NCI-H82 treated with DMSO at 0.1 percent for 48 hours (cell line): ENCODE measurements around the gene SLC6A11.

ENCODE experiments used
- DNase-seq: peaks from one replicate; lab custom pipeline; 2025; ENCODE audit not compliant: unreplicated experiment; lab: John Stamatoyannopoulos, UW

The SLC6A11 gene

DNA sequence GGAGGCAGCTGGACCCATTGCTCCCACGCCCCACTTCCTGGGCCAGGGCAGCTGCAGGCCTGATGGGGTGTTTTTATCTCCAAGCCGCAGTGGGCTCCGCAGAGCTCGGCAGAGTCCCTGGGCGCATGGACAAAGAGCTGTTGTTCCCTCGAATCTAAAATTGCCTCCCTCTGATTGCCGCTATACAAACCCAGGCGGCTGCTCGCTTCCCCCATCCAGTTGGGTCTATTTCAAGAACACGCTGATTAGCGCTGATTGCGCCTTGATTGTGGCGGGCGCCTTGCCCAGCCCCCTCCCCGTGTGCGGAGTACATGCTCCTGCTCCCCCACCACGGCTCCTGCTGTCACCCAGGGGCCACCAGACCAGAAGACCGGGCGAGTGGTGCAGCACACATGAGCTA, 133.2 kb downstream of the SLC6A11 start:
- no peak for DNase-seq

DNA sequence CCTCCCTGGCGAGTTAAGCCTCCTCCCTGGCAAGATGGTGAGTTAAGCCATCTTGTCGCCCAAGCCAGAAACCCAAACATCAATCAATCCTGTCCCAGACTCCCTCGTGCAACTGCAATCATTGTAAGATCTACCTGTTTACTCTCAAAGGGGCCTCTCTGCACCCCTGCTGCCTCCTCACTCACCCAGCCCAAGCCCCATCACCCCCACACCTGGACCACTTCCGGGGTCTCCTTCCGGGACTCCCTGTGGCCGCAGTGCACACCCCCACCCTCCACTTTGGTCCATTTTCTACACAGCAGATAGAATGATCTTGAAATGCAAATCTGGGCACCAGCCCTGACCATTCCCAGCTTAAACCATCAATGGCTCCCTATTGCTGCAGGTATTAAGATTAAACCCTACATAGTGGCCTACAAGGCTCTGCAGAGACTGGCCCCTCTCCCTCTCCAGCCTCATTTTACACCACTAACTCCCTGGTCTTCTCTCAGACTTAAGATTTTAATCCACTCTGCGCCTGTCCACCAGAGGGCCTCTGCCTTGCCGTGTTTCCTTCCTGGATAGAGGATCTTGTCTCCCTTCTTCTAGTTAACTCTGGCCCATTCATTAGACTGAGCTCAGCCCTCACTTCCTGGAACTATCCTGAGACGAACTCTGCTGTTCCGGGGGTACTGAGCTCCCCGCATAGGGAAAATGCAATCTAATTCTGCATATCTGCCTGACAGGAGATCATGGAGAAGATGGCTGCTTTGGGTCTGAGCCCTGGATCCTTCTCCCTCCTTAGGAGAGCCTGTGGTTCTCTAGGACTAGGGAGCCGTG, 134.7 kb downstream of the SLC6A11 start:
- DNase-seq = no peak

DNA sequence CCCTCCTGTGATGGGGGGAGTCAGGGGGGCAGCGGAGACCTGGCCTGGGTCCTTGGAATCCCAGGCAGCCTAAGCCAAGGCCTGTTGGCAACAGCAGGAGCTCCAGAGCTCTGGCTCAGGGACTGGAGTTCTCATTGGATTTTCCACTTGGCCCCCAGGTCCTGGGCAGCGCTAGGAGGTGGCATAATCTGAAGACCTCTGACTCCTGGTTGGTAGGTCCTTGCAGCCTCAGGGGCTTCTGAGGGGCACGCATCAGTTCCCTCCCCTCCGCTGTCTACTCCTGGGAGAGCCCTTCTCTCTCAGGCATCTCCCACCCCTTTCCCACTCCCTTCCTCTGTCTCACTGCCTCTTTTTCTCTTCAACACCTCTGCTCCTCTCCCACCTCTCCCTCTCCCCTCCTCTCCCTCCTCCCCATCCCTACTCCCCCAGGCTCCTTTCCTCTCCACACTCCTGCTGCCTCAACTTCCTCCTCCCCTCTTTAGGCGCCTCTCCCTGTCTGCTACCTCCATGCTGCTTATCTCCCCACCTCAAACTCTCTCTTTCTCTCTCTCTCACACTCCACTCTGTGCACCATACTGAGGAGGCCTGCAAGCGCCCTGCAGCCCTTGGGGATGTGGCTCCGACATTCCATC, 135.4 kb downstream of the SLC6A11 start:
- DNase-seq = no peak

DNA sequence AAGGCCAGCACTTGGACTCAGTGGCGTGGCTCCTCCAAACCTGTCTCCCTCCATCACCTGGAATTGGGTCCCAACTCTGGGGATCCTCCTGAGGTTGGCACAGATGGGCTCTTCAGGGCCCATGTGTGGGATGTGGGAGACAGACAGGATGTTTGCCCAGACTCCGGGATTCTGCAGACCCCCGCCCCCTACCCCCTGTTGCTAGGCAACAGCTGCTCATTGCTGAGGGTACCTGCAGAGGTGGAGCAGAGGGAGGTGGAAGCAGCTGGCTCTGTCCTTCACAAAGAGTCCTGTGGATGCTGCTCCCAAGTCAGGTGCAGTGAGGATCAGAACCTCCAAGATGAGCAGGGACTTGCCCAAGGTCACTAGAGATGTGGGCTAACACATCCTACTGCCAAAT, 136.5 kb downstream of the SLC6A11 start:
- DNase-seq = no peak

DNA sequence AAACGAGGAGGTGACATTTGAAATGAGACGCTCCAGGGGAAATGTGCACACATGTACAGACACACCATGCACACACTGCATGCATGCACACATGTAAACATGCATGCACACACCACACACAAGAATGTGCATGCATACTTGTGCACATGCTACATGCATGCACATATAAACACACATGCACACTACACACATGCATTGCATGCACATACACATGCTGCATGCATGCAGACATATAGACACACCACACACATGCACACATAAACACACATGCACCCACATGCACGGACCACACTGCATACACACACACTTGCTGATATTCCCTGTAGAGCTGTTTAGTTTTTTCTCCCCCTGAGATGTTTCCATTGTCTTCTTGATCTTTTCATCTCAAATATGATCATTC, 138.7 kb downstream of the SLC6A11 start:
- no peak for DNase-seq

DNA sequence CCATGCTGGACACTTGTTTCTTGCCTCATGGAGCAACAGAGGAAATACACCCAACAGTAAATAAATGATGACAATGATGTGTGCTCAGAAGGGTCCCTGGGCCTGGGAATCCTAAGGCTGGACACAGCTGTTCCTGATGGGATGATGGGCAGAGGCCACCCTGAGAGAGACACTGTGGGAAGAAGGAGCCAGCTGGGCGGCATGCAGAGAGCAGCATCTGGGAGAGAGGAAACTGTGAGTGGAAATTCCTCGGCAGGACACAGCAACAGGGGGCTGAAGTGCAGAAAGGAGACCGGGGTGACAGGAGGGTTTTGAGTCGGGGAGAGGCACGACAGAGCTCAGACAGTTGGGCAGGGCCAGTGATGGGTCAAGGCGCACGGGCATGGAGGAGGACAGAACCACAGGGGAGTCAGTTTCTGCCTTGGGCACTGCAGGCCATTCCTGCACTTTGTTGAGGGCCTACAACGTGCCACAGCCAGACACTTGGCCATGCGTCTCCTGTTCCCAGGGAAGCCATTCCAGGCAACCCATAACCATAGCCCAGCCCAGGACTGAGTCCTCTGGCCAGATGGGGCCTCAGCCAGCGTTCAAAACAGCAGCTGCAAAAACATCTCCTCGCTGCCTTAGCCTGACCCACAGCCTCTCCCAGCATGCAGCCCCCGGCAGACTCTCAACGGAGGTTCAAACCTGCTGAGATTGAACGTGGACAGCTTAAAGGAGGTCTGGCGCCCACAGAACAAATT, 139.9 kb downstream of the SLC6A11 start:
- no peak for DNase-seq

DNA sequence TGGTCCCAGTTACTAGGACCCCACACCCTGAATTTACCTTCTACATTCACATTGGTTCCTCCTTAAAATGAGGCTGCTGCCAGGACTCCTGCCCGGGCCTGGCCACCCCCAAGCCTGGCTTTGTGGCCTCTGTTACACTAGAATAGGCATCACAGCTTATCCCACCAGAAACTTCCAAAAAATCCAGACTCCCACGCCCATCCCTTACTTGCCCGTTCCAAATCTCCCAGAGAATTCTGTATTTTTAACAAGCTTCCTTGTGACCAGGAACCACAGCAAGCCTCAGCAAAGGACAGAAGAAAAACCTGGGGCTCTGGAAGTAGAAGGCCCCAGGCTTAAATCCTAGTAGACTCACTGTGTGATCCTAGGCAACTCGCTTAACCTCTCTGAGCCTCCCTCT, 140.5 kb downstream of the SLC6A11 start:
- DNase-seq = no peak

DNA sequence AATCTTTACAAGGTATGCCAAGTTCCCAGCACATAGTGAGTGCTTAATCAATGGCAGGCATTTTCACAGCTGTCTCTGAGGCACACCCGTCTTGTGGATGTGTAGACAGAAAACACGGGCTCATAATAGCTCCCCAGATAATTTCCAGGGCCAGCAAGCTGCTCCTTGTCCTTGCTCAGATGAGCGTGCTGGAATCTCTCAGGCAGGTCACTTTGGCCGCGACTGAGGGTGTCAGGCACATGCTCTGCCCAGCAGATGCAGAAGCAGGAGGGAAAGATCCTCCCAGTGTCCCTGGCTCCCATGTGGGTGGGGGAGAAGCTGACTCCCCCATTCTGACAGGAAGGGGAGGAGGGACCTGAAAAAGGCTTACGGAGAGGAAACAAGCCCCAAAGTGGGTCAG, 141.0 kb downstream of the SLC6A11 start:
- DNase-seq = no peak

DNA sequence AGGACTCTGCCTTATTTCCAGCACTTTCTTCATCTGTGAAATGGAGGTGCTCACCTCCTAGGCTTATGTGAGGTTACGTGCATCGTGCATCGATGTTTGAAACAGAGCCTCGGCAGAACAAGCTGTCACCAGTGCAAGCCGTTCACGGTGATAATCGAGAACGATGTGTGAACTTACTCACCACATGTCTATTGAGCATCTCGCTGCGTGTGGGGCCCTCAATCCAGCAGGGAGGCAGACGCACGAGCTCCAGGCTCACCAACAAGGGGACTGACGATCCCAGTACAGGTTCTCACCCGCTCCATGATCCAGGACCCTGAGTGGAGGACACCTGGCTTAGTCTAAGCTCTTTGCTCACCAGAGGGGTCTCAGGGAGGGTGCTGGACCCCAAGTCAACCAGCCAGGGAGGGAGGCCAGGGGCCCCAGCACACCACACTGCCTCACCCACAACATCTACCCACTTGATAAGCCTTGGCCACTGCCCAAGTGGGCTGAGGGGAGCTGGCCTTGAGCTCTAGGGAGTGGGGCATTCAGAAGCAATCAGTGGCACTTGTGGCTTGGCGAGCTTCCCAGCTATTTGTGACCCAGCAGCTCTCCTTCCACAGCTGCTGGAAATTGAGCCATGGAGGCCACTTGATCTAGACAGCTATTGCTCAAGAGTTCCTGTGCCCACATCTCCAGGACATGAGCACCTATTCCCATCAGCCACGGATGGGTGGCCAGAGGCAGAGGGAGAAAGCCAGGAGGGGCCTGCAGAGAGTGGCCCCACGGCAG, 142.1 kb downstream of the SLC6A11 start:
- DNase-seq = no peak

DNA sequence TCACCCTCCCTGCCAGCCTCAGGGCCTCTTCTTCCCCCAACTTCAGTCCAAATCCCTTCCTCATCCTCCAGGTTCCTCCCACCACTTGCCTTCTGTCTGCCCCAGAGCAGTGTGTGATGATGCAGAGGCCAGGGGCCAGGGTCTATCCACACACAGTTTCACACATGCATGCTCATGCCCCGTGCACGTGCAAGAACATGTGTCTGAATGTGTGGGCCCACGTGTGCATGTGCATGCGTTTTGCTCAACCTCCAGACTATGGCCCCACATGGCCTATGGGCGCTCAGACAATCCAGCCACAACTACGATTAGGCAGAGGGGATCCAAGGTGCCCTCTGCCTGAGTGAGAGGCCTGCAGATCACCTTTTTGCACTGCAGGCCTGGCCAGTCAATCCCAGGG, 144.2 kb downstream of the SLC6A11 start:
- DNase-seq = no peak

DNA sequence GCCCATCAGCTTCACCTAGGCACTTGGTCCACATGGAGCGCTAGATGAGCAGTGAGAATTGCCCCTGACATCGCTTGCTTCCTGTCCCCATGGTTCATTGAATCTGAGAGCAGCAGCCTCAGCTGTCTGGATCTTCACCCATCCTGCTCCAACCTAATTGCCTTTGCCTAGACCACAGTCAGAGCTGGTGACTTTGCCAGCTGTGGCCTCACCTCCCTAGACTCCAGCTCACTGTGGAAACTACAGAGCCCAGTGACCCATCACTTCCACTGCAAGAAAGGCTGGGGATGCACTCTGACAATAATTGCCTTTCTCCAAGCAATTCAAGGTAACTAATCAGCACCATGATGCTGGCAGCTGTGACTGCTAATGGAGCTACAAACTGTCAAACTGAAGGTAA, 145.9 kb downstream of the SLC6A11 start:
- DNase-seq = no peak

DNA sequence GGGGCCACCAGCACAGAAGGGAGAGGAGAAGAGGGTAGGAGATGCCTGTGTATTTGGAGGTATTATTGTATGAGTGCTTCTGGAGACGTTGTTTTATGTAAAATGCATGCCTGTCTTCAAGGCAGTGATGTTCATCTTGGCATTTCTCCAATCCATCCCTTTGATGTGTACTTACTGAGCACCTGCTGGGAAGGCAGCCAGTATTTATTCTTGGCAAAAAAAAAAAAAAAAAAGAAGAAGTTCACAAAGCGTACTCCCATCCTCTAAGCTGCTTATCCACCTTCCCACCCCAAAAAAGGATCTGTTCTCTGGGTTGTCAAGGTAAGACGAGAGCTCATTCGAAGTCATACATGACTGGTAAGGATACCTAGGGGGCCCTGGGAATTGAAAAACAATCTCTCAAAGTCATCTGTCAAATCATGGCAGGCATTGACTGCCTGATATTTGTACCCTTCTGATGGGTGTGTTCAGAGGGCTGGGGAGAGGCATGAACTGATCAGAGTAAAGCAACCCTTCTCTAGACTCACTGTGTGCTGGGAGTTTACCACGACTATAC, 146.5 kb downstream of the SLC6A11 start:
- DNase-seq = no peak

DNA sequence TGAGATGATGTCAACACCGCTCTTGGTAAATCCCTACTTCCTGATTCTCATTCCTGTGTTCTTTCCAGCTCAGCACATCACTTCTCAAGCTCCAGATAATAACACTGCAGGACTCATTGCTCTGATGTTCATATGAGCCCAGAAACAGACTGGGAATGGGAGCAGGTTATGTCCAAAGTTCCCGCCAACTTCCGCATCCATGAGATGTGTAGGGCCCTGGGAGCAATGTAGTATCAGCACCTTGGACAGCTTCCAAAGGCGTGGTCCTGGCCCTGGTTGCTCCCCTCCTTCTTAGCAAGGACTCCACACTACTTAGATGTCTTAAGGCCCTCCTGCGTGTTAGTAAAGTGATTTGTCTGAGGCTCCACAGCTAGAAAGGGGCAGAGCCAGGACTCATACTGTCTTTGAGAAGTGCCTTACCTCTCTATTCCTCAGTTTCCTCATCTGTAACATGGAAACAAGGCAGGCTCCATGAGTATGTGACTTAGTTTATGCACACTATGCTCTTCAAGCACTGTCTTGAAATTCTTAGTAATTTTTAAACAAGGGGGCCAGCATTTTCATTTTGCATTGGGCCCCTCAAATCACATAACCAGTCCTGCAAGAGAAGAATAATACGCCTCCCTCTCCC, 148.6 kb downstream of the SLC6A11 start:
- DNase-seq = no peak

DNA sequence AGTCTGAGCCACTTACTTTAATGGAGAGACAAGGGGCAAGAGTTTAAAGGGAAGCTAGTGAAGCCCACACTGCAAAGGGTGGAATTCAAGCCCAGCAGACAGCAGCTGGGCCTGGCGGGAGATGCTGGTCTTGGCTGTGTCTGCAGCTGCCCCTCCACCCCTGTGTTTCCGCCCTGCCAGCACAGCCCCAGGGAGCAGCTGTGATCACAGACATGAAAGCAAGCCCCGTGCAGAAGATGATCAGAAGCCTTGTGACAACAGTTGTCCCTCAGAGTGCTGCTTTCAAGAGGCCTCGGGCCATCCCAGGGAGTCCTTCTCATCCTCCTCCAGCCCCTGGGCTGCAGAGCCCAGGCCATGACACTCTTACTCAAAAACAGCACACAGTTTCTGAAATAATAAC, 152.4 kb downstream of the SLC6A11 start:
- no peak for DNase-seq

DNA sequence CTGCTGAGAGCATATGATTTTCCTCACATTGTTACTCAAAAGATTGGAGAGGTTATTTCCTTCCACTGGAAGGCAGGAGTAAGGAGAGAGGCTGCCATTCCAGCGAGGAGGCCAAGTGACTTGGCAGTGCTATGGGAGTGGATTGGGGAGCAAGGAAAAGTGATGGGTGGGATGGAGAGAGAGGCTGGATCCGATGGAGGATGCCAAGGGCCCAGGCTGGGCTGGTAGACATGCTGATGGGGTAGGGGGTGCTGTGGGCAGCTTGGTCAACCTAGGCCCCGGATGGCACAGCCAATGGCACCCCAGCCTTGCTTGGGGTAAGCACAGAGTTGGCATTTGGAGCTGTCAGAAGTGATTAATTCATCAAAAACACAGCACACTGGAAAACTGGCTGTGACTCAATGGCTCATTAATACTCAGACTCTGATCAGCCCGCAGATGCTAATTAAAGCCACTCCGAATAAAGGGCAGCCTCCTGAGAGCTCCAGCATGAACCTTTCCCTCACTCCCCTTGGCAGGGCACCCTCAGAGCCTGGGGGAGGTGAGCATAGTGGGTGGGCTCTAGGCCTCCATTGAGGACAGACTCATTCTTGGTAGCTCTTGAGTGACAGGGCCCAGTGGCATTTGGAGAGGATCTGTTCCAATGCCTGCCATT, 154.4 kb downstream of the SLC6A11 start:
- no peak for DNase-seq

DNA sequence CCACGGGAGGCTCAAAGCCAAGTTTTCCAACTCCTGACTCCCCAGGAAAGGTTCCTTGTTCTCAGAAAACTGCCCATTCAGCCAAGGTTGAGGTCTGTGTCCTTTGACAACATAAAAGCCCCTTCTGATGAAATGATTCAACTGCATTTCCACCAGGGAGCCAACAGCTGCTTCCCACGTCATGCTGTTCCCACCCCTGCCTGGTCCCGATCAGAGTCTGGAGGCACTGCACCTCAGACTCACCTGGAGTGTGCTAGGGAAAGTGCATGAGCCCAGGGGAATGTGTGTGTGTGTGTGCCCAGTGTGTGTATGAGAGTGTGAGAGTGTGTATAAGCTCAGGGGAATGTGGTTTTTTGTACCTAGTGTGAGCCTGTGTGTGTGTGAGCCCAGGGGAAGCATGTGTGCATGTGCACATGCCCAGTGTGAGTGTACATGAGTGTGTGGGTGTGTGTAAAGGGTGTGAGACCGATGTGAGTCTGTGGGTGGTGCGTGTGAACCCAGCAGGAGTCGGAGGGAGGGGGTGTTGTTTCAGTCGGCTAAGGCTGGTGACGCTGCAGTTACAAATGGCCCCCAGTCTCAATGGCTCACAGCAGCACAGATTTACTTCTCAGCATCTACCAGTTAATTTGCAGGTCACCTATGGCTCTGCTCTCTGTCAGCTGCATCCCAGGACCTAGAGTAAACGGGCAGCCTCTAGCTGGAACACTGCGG, 156.2 kb downstream of the SLC6A11 start:
- DNase-seq = no peak

DNA sequence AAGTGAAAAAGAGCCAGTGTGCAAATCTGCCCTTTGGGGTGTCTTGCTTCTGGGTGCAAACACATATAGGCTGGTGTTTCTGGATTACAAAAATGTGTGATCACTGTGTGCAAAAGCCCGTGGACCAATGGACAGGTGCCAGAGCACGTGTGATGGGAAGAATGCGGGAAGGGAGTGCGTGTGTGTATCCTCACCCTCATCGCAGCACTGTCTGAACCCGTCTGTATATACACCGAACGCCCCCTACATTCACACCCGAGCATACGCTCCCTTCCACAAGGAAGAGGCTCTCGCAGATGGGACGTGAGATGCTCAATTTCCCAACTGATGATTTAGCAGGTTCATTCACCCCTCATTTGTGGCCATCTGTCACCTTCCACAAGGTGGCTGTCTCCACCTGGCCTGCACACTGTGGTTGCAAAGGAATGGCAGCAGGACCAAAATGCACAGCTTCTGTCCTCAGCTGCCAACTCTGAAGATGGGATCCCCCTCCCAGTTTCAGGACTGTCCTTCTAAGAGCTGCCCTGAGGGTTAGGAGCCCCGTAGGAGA, 157.1 kb downstream of the SLC6A11 start:
- DNase-seq = no peak

DNA sequence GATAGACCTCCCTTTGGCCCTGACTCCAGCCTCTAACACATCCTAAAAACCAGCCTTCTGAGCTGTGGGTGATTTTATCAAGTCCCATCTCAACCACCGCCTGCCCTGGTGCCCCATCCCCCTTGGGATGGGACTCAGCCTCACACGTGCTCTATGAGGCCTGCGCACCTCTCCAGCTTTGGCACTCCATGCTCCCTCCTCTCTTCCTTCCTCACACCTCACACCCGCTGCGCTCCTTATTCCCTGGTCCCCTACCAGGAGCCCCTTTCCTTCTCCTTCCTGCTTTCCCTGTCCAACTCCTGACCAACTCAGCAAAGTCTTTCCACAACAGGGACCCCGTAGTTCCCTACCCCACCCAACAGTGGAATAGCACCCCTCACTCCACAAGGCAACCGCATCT, 158.1 kb downstream of the SLC6A11 start:
- DNase-seq = no peak

DNA sequence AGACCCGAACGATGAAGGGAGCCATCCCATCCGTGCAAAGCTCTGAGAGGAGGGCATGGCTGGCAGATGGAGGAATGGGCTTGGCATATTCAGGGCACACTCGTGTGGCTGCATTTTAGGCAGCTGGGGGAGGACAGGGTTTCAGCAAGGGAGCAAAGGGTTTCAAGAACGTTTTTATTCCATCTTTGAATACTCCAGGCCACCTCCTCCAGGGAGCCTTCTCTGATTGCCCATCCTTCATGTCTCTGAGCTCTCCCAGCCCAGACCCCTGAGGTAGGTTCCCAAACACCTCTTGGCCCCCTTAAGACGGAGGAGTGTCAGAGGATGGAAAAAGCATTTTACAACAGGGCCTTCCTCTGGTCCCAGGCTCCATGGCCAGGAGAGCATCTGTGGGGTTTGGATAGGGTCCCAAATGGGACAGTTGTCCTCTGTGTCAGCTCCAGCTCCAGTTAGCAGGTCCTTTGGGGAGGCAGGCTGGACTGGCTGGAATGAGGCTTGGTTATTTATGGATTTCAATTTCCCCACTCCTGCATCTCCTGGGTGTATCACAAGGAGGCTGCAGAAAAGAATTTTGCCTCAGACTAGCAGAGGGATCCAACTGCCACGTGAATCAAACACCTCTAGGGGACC, 158.8 kb downstream of the SLC6A11 start:
- no peak for DNase-seq
